LNCaP clone FGC (cell line): ENCODE results near the gene FAM222A.

ENCODE experiments used
- DNase-seq: peaks from one replicate; pipeline ENCODE4 v3.0.0-alpha.2; 2011; ENCODE audit warnings: low read depth
- H3K4me3 ChIP-seq: 2 replicates; pipeline ENCODE4 v1.5.1; 2011; ENCODE audit warnings: mild to moderate bottlenecking, low read depth, low read length, control low read depth
- CTCF ChIP-seq: IDR thresholded peaks from 2 replicates; pipeline ENCODE4 v1.5.1; 2012; ENCODE audit warnings: mild to moderate bottlenecking; ENCODE audit not compliant: control insufficient read depth, insufficient read depth; ENCODE audit errors: extremely low read depth

FAM222A gene

GRCh38 chr12:109732321-109733305, 19.0 kb downstream of the FAM222A start:
- TF ChIP-seq CTCF = no peak
- DNase-seq = no peak
- H3K4me3 ChIP-seq = no peak overlapping the region

- no peak for TF ChIP-seq CTCF
- no peak for DNase-seq
- H3K4me3 ChIP-seq = no peak overlapping the region
Observed at GRCh38 chr12:109734219-109735000, 20.8 kb downstream of the FAM222A start.

- DNase-seq = no peak
- no peak for TF ChIP-seq CTCF
- H3K4me3 ChIP-seq = no peak overlapping the region
Observed at GRCh38 chr12:109735051-109735521, 21.5 kb downstream of the FAM222A start.

- TF ChIP-seq CTCF = no peak
- no peak for DNase-seq
- H3K4me3 ChIP-seq = no peak overlapping the region
Observed at GRCh38 chr12:109735825-109736551, 22.4 kb downstream of the FAM222A start.

- no peak overlapping the region for H3K4me3 ChIP-seq
- TF ChIP-seq CTCF = no peak
- DNase-seq = no peak
Observed at GRCh38 chr12:109736552-109737108, 23.0 kb downstream of the FAM222A start.

- no peak for TF ChIP-seq CTCF
- H3K4me3 ChIP-seq = no peak overlapping the region
- DNase-seq = no peak
Observed at GRCh38 chr12:109737126-109737525, 23.5 kb downstream of the FAM222A start.
